ENCODE data around the gene SCUBE1. TPM values are rescaled to one million over a fixed set of nuclear protein-coding genes. Genes with fewer than 3 reads are reported as not detected.

SCUBE1 gene
- total and polyA plus RNA-seq, 2 of the 8 experiments (the other 6 are each of a cell fraction or from before 2014, with no cell fraction given): 2.3 to 4.9 TPM

DNA sequence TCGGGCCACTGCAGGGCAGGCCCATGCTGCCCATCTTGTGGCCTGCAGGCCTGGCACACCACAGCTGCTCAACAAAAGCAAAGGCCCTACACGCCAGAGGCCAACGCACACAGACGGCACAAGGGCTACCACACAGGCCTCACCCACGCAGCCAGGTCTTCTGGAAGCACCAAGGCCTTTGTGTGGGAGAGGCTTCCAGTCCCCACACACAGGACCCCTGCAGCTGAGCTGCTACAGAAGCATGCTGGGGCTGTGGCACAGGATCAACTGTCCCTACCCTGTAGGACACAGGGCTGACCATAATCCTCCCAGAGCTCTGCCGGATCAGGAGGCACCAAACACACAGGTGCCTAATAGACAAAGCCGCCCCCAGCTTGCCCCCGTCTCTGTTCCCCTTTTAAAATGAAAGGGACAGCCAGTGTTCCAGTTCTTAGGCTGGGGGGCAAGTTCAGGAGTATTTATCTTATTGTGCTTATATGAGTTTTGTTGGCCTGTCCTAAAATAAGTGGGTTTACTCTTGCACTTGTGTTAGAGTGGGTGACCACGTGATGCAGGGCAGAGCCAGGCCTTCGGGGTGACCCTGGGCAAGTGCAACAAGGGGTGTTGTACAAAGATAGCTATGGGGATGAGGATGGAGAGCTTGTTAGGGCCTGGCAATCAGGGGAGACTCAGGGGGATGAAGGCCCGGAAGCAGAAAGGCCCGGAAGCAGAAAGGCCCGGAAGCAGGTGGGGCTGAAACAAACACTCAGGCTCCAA, 161.7 kb downstream of the SCUBE1 start (continued):
- no peak for TF ChIP-seq FOSL1 (IDR thresholded peaks at IDR 0.05; ENCODE audit: insufficient read depth, low read depth, low read length)
- TF ChIP-seq SIRT6 (IDR thresholded peaks at IDR 0.05; ENCODE audit: low read length): no peak
- no peak for TF ChIP-seq ASH2L (IDR thresholded peaks at IDR 0.05; ENCODE audit: low read length)
- no peak for TF ChIP-seq ZNF274 (IDR thresholded peaks at IDR 0.05; ENCODE audit: borderline replicate concordance, extremely low read depth, low read length)
- no peak for TF ChIP-seq SRF (IDR thresholded peaks at IDR 0.05; ENCODE audit: low read depth, low read length)
- no peak for TF ChIP-seq POLR2AphosphoS5 (IDR thresholded peaks at IDR 0.05; ENCODE audit: low read depth, low read length)
